GM21717 (cell line): ENCODE results near the gene SIGLEC1.

Source experiments
- ATAC-seq: cut with Tn5 transposase; IDR thresholded peaks from one replicate; pipeline ENCODE4 v1.9.1; 2021; ENCODE audit warnings: mild to moderate bottlenecking, moderate library complexity; ENCODE audit not compliant: unreplicated experiment

SIGLEC1 gene

GRCh38 chr20:3702611-3703391, 9.6 kb downstream of the SIGLEC1 start:
- no peak for ATAC-seq

GRCh38 chr20:3701061-3701998, 11.1 kb downstream of the SIGLEC1 start:
- ATAC-seq, result no peak

- ATAC-seq, result no peak
These were observed 13.4 kb downstream of the SIGLEC1 start for GRCh38 chr20:3699037-3699436.

GRCh38 chr20:3698591-3699001, 13.8 kb downstream of the SIGLEC1 start:
- ATAC-seq, result no peak

GRCh38 chr20:3697588-3698305, 14.7 kb downstream of the SIGLEC1 start:
- ATAC-seq, result no peak

- no peak for ATAC-seq
These were observed 15.4 kb downstream of the SIGLEC1 start for GRCh38 chr20:3696745-3697587.

GRCh38 chr20:3696200-3696599, 16.2 kb downstream of the SIGLEC1 start:
- no peak for ATAC-seq

GRCh38 chr20:3694864-3695263, 17.5 kb downstream of the SIGLEC1 start:
- ATAC-seq, result no peak

GRCh38 chr20:3693376-3693775, 19.0 kb downstream of the SIGLEC1 start:
- no peak for ATAC-seq

GRCh38 chr20:3692706-3693294, 19.6 kb downstream of the SIGLEC1 start:
- no peak for ATAC-seq

- ATAC-seq, result no peak
These were observed 20.5 kb downstream of the SIGLEC1 start for GRCh38 chr20:3691897-3692296.

- ATAC-seq, result no peak
These were observed 21.1 kb downstream of the SIGLEC1 start for GRCh38 chr20:3691306-3691705.

GRCh38 chr20:3690413-3690812, 22.0 kb downstream of the SIGLEC1 start:
- no peak for ATAC-seq

- no peak for ATAC-seq
These were observed 22.4 kb downstream of the SIGLEC1 start for GRCh38 chr20:3689978-3690377.

GRCh38 chr20:3687655-3688054, 24.7 kb downstream of the SIGLEC1 start:
- no peak for ATAC-seq

- no peak for ATAC-seq
These were observed 25.5 kb downstream of the SIGLEC1 start for GRCh38 chr20:3686867-3687321.

GRCh38 chr20:3686421-3686820, 26.0 kb downstream of the SIGLEC1 start:
- no peak for ATAC-seq

- no peak for ATAC-seq
These were observed 27.1 kb downstream of the SIGLEC1 start for GRCh38 chr20:3685341-3685740.

GRCh38 chr20:3681931-3682781, 30.2 kb downstream of the SIGLEC1 start, which contains the start of gene ADAM33:
ADAM33 (minus strand) TSS chr20:3682010; CDS start chr20:3682004, 6 bp downstream.
- no peak for ATAC-seq
